ENCODE data around the gene AKAP6. TPM values are rescaled to one million over a fixed set of nuclear protein-coding genes. Genes with fewer than 3 reads are reported as not detected.

AKAP6 gene
- total RNA-seq, 1 experiment from 2014 or later, result 1.1 TPM

GRCh38 chr14:32476532-32476931, 147.4 kb downstream of the AKAP6 start:
- Histone ChIP-seq H3K27ac (ENCODE audit: insufficient read length, low read depth, low read length) (no peak overlapping the region), H2BK20ac (ENCODE audit: low read depth, low read length, poor library complexity, severe bottlenecking) (no peak overlapping the region), H2BK12ac (ENCODE audit: insufficient read length, low read depth, low read length) (no peak overlapping the region), H4K8ac (replicated peaks; ENCODE audit: insufficient read length, low read depth, low read length) (no peak overlapping the region), H2BK5ac (ENCODE audit: insufficient read length, low read length) (no peak overlapping the region), H3K23ac (ENCODE audit: insufficient read length, low read depth, low read length) (no peak overlapping the region), H3K9me3 (ENCODE audit: control insufficient read depth, low read depth, low read length) (no peaks in the 10 kb centered on the region), H4K5ac (ENCODE audit: insufficient read length, low read depth, low read length) (no peak overlapping the region), H3K18ac (ENCODE audit: insufficient read length, low read depth, low read length) (no peak overlapping the region), H3K4me2 (ENCODE audit: insufficient read depth, insufficient read length, low read length) (no peak overlapping the region), H3K23me2 (ENCODE audit: insufficient read length, low read depth, low read length, poor library complexity, severe bottlenecking) (no peaks in the 10 kb centered on the region), H3K79me1 (ENCODE audit: insufficient read depth, low read depth, low read length, poor library complexity, severe bottlenecking) (no peaks in the 10 kb centered on the region), H3K56ac (ENCODE audit: insufficient read length, low read depth, low read length) (no peak overlapping the region), H2BK120ac (ENCODE audit: low read depth, low read length, poor library complexity, severe bottlenecking) (no peak overlapping the region), H3K14ac (ENCODE audit: insufficient read depth, low read length) (no peak overlapping the region), H2AK5ac (ENCODE audit: insufficient read length, low read length) (no peak overlapping the region), H3K4me1 (ENCODE audit: insufficient read depth, low read length) (peaks cover 5% of the 10 kb centered on the region; the same call in 1 of the 2 replicates), H2AFZ (ENCODE audit: low read length) (no peak overlapping the region), H3K4ac (ENCODE audit: low read depth, low read length) (no peak overlapping the region), H3K27me3 (ENCODE audit: insufficient read depth, low read length) (no peaks in the 10 kb centered on the region), H4K20me1 (ENCODE audit: control insufficient read depth, insufficient read depth, insufficient read length) (no peaks in the 10 kb centered on the region), H4K91ac (ENCODE audit: insufficient read length, low read depth, low read length) (no peak overlapping the region), H3T11ph (ENCODE audit: low read length) (no peak overlapping the region), H3K79me2 (ENCODE audit: insufficient read depth, low read length) (no peaks in the 10 kb centered on the region), H2BK15ac (ENCODE audit: low read depth, low read length) (no peak overlapping the region), H3K9ac (ENCODE audit: extremely low read depth, insufficient read length, low read length) (no peak overlapping the region)
- TF ChIP-seq CTCF (conservative IDR thresholded peaks at IDR 0.05), result no peak
- no CpG with 5 or more reads among the region's 4 CpGs for WGBS (ENCODE audit: extremely low coverage, insufficient read length, low lambda C conversion rate)
- Mint-ChIP-seq H3K9me3 (no peaks in the 10 kb centered on the region), H3K27ac (no peak overlapping the region), H3K27me3 (ENCODE audit: low read depth) (no peaks in the 10 kb centered on the region), H3K4me1 (peaks cover 20 to 21% of the 10 kb centered on the region in 2 experiments), H3K36me3 (ENCODE audit: insufficient read depth in 1 of 3, low read depth in 3 of 3) (no peaks in the 10 kb centered on the region), H3K4me3 (no peak overlapping the region)
- DNase-seq, result no peak

All from H9 (cell line).